Mesenchymal stem cell (in vitro differentiated cells and primary cell): ENCODE data around the gene SORBS1.

ENCODE experiments used
- DNase-seq: peaks from one replicate; pipeline ENCODE4 v3.0.0-alpha.2; 2013
- H2AFZ ChIP-seq: one replicate; pipeline ENCODE4 v1.6.1; 2013; ENCODE audit warnings: low read depth, mild to moderate bottlenecking, control low read depth, inconsistent platforms, low read length, moderate library complexity
- H2AK5ac ChIP-seq: 2 replicates; pipeline ENCODE4 v1.6.1; 2013; ENCODE audit warnings: low read length, moderate library complexity, mild to moderate bottlenecking, inconsistent platforms; ENCODE audit not compliant: severe bottlenecking
- H2BK120ac ChIP-seq: one replicate; pipeline ENCODE4 v1.6.1; 2013; ENCODE audit warnings: low read depth, mild to moderate bottlenecking, inconsistent platforms, low read length, moderate library complexity
- H2BK12ac ChIP-seq, 2 experiments: one replicate each; pipeline ENCODE4 v1.6.1; 2013; ENCODE audit warnings: inconsistent platforms in 2 of 2, low read length in 2 of 2, mild to moderate bottlenecking in 2 of 2, moderate library complexity in 2 of 2, control low read depth in 1 of 2
- H2BK15ac ChIP-seq: one replicate; pipeline ENCODE4 v1.6.1; 2013; ENCODE audit warnings: mild to moderate bottlenecking, low read depth, inconsistent platforms; ENCODE audit not compliant: poor library complexity, severe bottlenecking
- H2BK5ac ChIP-seq: 2 replicates; pipeline ENCODE4 v1.6.1; 2013; ENCODE audit warnings: low read depth, mild to moderate bottlenecking, low read length, control low read depth, inconsistent platforms; ENCODE audit not compliant: poor library complexity, severe bottlenecking
- H3K14ac ChIP-seq, 2 experiments: one replicate each; pipeline ENCODE4 v1.6.1; 2013; ENCODE audit warnings: inconsistent platforms in 2 of 2, low read length in 2 of 2, control low read depth in 1 of 2, mild to moderate bottlenecking in 1 of 2, moderate library complexity in 1 of 2
- H3K18ac ChIP-seq, 2 experiments: one replicate each; pipeline ENCODE4 v1.6.1; 2013; ENCODE audit warnings: inconsistent platforms in 2 of 2, low read length in 2 of 2, control low read depth in 1 of 2, low read depth in 1 of 2, mild to moderate bottlenecking in 1 of 2
- H3K23ac ChIP-seq, 2 experiments: one replicate each; pipeline ENCODE4 v1.6.1; 2013; ENCODE audit warnings: inconsistent platforms in 2 of 2, low read length in 2 of 2, mild to moderate bottlenecking in 2 of 2, moderate library complexity in 2 of 2, control low read depth in 1 of 2
- H3K27ac ChIP-seq: 2 replicates; pipeline ENCODE4 v1.5.1; 2013; ENCODE audit warnings: mild to moderate bottlenecking, moderate library complexity, low read length, control low read depth, inconsistent platforms; ENCODE audit not compliant: poor library complexity, severe bottlenecking
- H3K27me3 ChIP-seq, 2 experiments: 2 replicates each; pipeline versions ENCODE4 v1.6.1 to v1.7.0; 2013; ENCODE audit warnings: low read length in 2 of 2, mild to moderate bottlenecking in 2 of 2, moderate library complexity in 2 of 2, control low read depth in 1 of 2, inconsistent platforms in 1 of 2; ENCODE audit not compliant: control insufficient read depth in 1 of 2, insufficient read depth in 1 of 2
- H3K36me3 ChIP-seq, 2 experiments: 2 replicates each; pipeline versions ENCODE4 v1.6.1 to v1.7.0; 2013; ENCODE audit warnings: low read length in 2 of 2, control low read depth in 1 of 2, inconsistent platforms in 1 of 2, low read depth in 1 of 2, mild to moderate bottlenecking in 1 of 2; ENCODE audit not compliant: insufficient read depth in 2 of 2, control insufficient read depth in 1 of 2
- H3K4ac ChIP-seq, 2 experiments: one replicate each; pipeline ENCODE4 v1.6.1; 2013; ENCODE audit warnings: inconsistent platforms in 2 of 2, low read length in 2 of 2, mild to moderate bottlenecking in 2 of 2, moderate library complexity in 2 of 2, control low read depth in 1 of 2, low read depth in 1 of 2
- H3K4me1 ChIP-seq: 2 replicates; pipeline ENCODE4 v1.6.1; 2013; ENCODE audit warnings: low read depth, low read length, control low read depth; ENCODE audit not compliant: control insufficient read depth, insufficient read depth
- H3K4me2 ChIP-seq: 2 replicates; pipeline ENCODE4 v1.6.1; 2013; ENCODE audit warnings: low read length, mild to moderate bottlenecking, inconsistent platforms; ENCODE audit not compliant: poor library complexity, severe bottlenecking
- H3K4me3 ChIP-seq, 2 experiments: 2 replicates each; pipeline versions ENCODE4 v1.5.1 to v1.7.0; 2013; ENCODE audit warnings: low read length in 2 of 2, mild to moderate bottlenecking in 2 of 2, control low read depth in 1 of 2, low read depth in 1 of 2; ENCODE audit not compliant: insufficient read depth in 1 of 2
- H3K79me1 ChIP-seq: replicated peaks from 2 replicates; pipeline ENCODE4 v1.6.1; 2013; ENCODE audit warnings: mild to moderate bottlenecking, control low read depth, low read length, inconsistent platforms; ENCODE audit not compliant: poor library complexity, severe bottlenecking
- H3K9ac ChIP-seq: 2 replicates; pipeline ENCODE4 v1.7.0; 2013; ENCODE audit warnings: mild to moderate bottlenecking, low read length, moderate library complexity
- H3K9me3 ChIP-seq: 2 replicates; pipeline ENCODE4 v1.7.0; 2013; ENCODE audit warnings: mild to moderate bottlenecking, low read length; ENCODE audit not compliant: control insufficient read depth
- H4K8ac ChIP-seq: one replicate; pipeline ENCODE4 v1.6.1; 2013; ENCODE audit warnings: inconsistent platforms, mild to moderate bottlenecking, low read length, moderate library complexity
- H4K91ac ChIP-seq: one replicate; pipeline ENCODE4 v1.6.1; 2013; ENCODE audit warnings: mild to moderate bottlenecking, low read length, inconsistent platforms
- WGBS: methylation state at CpG from one replicate; pipeline ENCODE4 v1.1.7; 2013; ENCODE audit warnings: mixed read lengths; 5-methylcytosine and 5-hydroxymethylcytosine counted together

Gene SORBS1

DNA sequence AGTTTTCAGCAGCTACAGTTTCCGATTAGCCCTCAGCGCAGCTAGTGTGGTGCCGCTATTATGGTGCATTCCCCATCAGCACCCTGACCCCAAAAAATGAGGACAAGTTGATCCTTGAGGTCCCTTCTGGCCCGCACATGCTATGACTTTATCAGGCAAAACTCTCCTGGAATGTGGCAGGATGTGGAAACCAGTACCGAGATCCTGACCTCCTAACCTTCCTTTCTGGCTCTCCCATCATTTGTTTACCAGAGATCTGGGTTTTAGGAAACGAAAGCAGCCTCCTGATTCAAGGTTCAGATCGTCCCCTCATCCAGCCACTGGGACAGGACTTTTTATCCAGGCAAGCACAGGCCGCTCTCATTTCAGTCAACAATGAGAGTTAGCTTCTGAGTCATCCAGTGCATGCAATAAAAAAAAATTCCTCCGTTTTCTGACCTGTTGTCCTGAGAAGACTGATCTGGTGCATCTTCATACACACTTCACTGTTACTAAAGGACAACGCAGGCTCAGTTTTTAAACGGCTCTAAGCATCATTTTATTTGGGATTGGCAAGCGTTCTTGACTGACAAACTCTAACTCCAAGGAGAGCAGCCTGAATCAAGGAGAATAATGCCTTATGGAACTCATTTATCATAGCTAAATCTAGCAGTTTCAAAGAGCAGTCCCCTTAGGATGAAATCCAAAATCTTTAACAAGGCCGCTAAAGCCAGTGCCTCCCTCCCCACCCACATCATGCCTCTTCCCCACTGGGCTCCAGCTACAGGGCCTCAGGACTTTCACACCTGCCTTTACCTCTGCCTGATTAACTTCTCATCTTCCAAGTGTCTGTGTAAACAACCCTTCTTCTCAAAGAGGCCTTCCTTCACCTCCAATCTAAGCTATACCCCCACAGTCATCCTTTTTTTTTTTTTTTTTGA, 287.5 kb downstream of the SORBS1 start:
- 19% methylated on average over 13 of the region's 13 CpGs for WGBS
- no peak overlapping the region for H2AFZ ChIP-seq

DNA sequence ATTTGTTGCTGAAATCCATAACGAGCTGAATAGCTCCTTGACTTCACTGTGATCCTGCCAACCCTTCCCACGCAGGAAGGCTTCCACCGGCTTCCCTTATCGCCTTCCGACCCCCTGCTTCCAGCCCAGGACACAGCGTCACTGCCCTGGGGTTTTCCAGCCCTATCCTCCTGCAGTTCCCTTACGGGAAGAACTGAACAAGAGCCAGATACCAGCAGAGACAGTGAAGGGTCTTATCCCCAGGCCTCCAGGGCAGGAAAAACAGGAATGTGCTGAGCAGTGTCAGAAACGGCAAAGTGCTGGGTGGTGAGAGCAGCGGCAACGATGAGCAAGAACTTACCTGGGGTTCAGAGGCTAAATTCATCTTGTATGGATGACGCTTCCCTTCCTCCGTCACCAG, 292.7 kb downstream of the SORBS1 start:
- no peak overlapping the region for H2BK120ac ChIP-seq
- no peak overlapping the region for H3K23ac ChIP-seq
- no peak overlapping the region for H2AK5ac ChIP-seq
- H4K8ac ChIP-seq = peak overlapping the region; percentile 92
- H3K9me3 ChIP-seq = no peaks in the 10 kb centered on the region
- H3K18ac ChIP-seq = peak overlapping the region; percentile 22 to 49
- no peak overlapping the region for H2BK5ac ChIP-seq
- H3K4me2 ChIP-seq = no peak overlapping the region
- no peaks in the 10 kb centered on the region for H3K27me3 ChIP-seq
- peaks cover 18% of the 10 kb centered on the region for H3K4me1 ChIP-seq
- H3K9ac ChIP-seq = peak overlapping the region; percentile 49
- H3K4me3 ChIP-seq = no peak overlapping the region
- no peak overlapping the region for H2AFZ ChIP-seq
- peak; percentile 93 for DNase-seq
- 33% methylated on average over 12 of the region's 12 CpGs for WGBS
- H2BK15ac ChIP-seq = no peak overlapping the region
- H3K4ac ChIP-seq = peak overlapping the region in 1 of 2 experiments; percentile 0
- H4K91ac ChIP-seq = peak overlapping the region; percentile 57
- H2BK12ac ChIP-seq = peak overlapping the region; percentile 6 to 7
- H3K79me1 ChIP-seq = peaks cover 13% of the 10 kb centered on the region
- peak overlapping the region; percentile 62 for H3K27ac ChIP-seq
- peaks cover 0 to 17% of the 10 kb centered on the region in 2 experiments for H3K36me3 ChIP-seq
- no peak overlapping the region for H3K14ac ChIP-seq

More for the DNA sequence above, 287.5 kb downstream of the SORBS1 start:
- peak overlapping the region; percentile 73 for H3K9ac ChIP-seq
- H3K9me3 ChIP-seq = no peaks in the 10 kb centered on the region
- peak overlapping the region in 1 of 2 experiments; percentile 46 for H3K4ac ChIP-seq
- H3K79me1 ChIP-seq = peaks cover 19% of the 10 kb centered on the region
- H4K8ac ChIP-seq = peak overlapping the region; percentile 62
- peak; percentile 96 for DNase-seq
- H3K4me3 ChIP-seq = peak overlapping the region in 1 of 2 experiments; percentile 29
- H3K36me3 ChIP-seq = peaks cover 0 to 6% of the 10 kb centered on the region in 2 experiments
- H3K27me3 ChIP-seq = no peaks in the 10 kb centered on the region
- peak overlapping the region; percentile 3 for H2AK5ac ChIP-seq
- H3K14ac ChIP-seq = no peak overlapping the region
- H2BK15ac ChIP-seq = no peak overlapping the region
- peak overlapping the region; percentile 50 for H3K27ac ChIP-seq
- peak overlapping the region; percentile 52 to 67 for H3K18ac ChIP-seq
- peak overlapping the region; percentile 71 for H4K91ac ChIP-seq
- H3K23ac ChIP-seq = no peak overlapping the region
- no peak overlapping the region for H2BK120ac ChIP-seq
- H2BK12ac ChIP-seq = no peak overlapping the region
- H3K4me1 ChIP-seq = peaks cover 13% of the 10 kb centered on the region
- no peak overlapping the region for H2BK5ac ChIP-seq
- peak overlapping the region; percentile 20 for H3K4me2 ChIP-seq

DNA sequence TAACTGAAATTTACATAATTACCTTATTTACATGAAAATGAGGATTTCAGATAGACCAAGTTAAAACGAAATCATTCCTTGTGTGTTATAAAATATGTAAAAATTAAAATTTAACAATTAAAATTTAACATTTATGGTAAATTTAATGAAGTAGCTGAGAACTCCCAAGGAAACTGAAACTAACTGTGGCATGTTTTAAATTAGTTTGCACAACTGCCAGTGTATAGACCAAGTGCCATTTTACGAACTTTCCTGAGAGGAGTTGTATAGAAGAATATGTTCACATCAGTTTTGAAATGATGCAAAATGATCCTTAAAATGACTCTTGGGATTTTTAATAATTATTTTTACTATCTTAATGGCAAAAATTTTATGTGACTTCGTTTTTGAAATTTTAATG, 293.9 kb downstream of the SORBS1 start:
- WGBS = no CpG with 5 or more reads among the region's 3 CpGs
- Histone ChIP-seq H3K23ac (no peak overlapping the region), H2AK5ac (no peak overlapping the region), H3K27me3 (no peaks in the 10 kb centered on the region), H3K14ac (no peak overlapping the region), H4K91ac (no peak overlapping the region), H3K36me3 (peaks cover 0 to 26% of the 10 kb centered on the region in 2 experiments), H3K9me3 (no peaks in the 10 kb centered on the region), H3K4me2 (no peak overlapping the region), H3K4me1 (peaks cover 18% of the 10 kb centered on the region), H3K27ac (no peak overlapping the region), H2BK12ac (no peak overlapping the region), H3K18ac (no peak overlapping the region), H2BK120ac (no peak overlapping the region), H3K79me1 (peaks cover 18% of the 10 kb centered on the region), H3K9ac (peak overlapping the region; percentile 78), H4K8ac (no peak overlapping the region), H2BK15ac (no peak overlapping the region), H2BK5ac (no peak overlapping the region), H2AFZ (no peak overlapping the region), H3K4ac (no peak overlapping the region), H3K4me3 (no peak overlapping the region)
- DNase-seq = no peak

DNA sequence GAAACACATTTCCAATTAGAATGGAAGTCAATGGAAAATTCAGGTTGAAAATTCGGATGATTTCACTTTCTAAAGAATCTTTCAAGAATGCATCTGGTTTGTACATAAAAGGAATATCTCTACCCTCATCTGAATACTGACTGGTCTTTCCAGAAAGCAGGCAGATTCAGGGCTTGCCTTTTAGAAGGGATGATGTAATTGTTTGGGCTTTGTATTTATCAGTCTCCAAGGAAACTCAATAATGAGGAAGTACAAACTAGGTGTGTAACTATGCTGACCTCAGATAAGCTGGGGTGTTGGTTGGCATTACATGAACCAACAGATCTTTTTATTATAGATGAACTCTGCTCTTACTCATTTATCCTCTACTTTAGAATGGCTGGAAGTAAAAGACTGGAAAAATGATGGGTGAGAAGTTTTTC, 294.5 kb downstream of the SORBS1 start:
- Histone ChIP-seq H3K27me3 (no peaks in the 10 kb centered on the region), H2AK5ac (peak overlapping the region; percentile 97), H3K18ac (no peak overlapping the region), H3K36me3 (peaks cover 0 to 26% of the 10 kb centered on the region in 2 experiments), H4K8ac (no peak overlapping the region), H3K9me3 (no peaks in the 10 kb centered on the region), H2BK15ac (no peak overlapping the region), H3K4me1 (peaks cover 18% of the 10 kb centered on the region), H3K79me1 (peaks cover 20% of the 10 kb centered on the region), H3K14ac (no peak overlapping the region), H2BK12ac (no peak overlapping the region), H2BK5ac (peak overlapping the region; percentile 83), H2AFZ (no peak overlapping the region), H3K4me2 (no peak overlapping the region), H3K9ac (peak overlapping the region; percentile 78), H3K4me3 (no peak overlapping the region), H3K23ac (no peak overlapping the region), H4K91ac (no peak overlapping the region), H2BK120ac (no peak overlapping the region), H3K4ac (no peak overlapping the region), H3K27ac (peak overlapping the region; percentile 71)
- no CpG with 5 or more reads among the region's 1 CpG for WGBS
- peak; percentile 97 for DNase-seq
